Aorta (tissue), 5 donors: Measurements from ENCODE around the gene LMBR1. TPM values are rescaled to one million over a fixed set of nuclear protein-coding genes. Genes with fewer than 3 reads are reported as not detected.

Source experiments
- ATAC-seq: fragments of 200-7000 bp; cut with Tn5 transposase; one replicate; pipeline ENCODE4 v1.9.1; 2022; ENCODE audit warnings: moderate library complexity; ENCODE audit not compliant: low FRiP score
- DNase-seq, 2 donors: peaks; one replicate each; pipeline ENCODE4 v3.0.0-alpha.2; 2020
- H3K27ac ChIP-seq, 2 donors: one replicate each; pipeline ENCODE4 v1.5.1; 2013; ENCODE audit warnings: low read length in 2 of 2, mild to moderate bottlenecking in 2 of 2, moderate library complexity in 2 of 2, control low read depth in 1 of 2, inconsistent platforms in 1 of 2, low read depth in 1 of 2
- H3K27me3 ChIP-seq, 2 donors: one replicate each; pipeline ENCODE4 v1.6.1; 2013; ENCODE audit warnings: control low read depth in 1 of 2, low read length in 1 of 2, mild to moderate bottlenecking in 1 of 2, moderate library complexity in 1 of 2; ENCODE audit not compliant: insufficient read depth in 2 of 2, control insufficient read depth in 1 of 2
- H3K36me3 ChIP-seq, 2 donors: one replicate each; pipeline ENCODE4 v1.6.1; 2013; ENCODE audit warnings: control low read depth in 1 of 2, low read length in 1 of 2, mild to moderate bottlenecking in 1 of 2; ENCODE audit not compliant: insufficient read depth in 2 of 2, control insufficient read depth in 1 of 2
- H3K4me1 ChIP-seq, 2 donors: one replicate each; pipeline ENCODE4 v1.6.1; 2013; ENCODE audit warnings: low read length in 2 of 2, control low read depth in 1 of 2, mild to moderate bottlenecking in 1 of 2, moderate library complexity in 1 of 2; ENCODE audit not compliant: insufficient read depth in 2 of 2, control insufficient read depth in 1 of 2
- H3K4me3 ChIP-seq, 2 donors: one replicate each; pipeline ENCODE4 v1.5.1; 2013; ENCODE audit warnings: low read length in 2 of 2, control low read depth in 1 of 2, mild to moderate bottlenecking in 1 of 2
- H3K9me3 ChIP-seq: one replicate; pipeline ENCODE4 v1.6.1; 2013; ENCODE audit warnings: mild to moderate bottlenecking, low read length; ENCODE audit not compliant: control insufficient read depth
- WGBS, 2 donors: extraction: QIAGEN DNeasy Blood & Tissue Kit; methylation state at CpG; one replicate each; pipeline ENCODE4 v1.1.7; 2013; 5-methylcytosine and 5-hydroxymethylcytosine counted together
- intact Hi-C, 2 donors: fragments of 100-400 bp; cut with DNase I; formaldehyde crosslinking; loops; one replicate each; pipeline versions ENCODE4 v1.14.2 to v1.15.0; 2022
- polyA plus RNA-seq, 2 donors: library from polyadenylated mRNA; stranded (reverse); fragments of 200-250 nt; gene quantifications; one replicate each; pipeline ENCODE4 v1.2.3, GENCODE V29; 2013
- total RNA-seq, 2 donors: library from RNA; stranded (reverse); fragmentation: NEBNext Ultra II Directional; extraction: Animal tissue kit (Norgen Biotek cat#: 25700); gene quantifications; one replicate each; pipeline ENCODE4 v1.2.1, GENCODE V29; 2021
- donor health status: healthy with polysubstance abuse.
- donor health status: Bipolar disorder and iron deficiency.
- donor health status: DM: no; HTN: no; CAD: no.
- donor health status: DM: no; HTN: no; CAD: no.
- donor health status: DM: yes; HTN: yes; CAD: no.

LMBR1 gene
- total and polyA plus RNA-seq, 4 donors, result 9.5 to 63.8 (median 36.5) TPM

DNA sequence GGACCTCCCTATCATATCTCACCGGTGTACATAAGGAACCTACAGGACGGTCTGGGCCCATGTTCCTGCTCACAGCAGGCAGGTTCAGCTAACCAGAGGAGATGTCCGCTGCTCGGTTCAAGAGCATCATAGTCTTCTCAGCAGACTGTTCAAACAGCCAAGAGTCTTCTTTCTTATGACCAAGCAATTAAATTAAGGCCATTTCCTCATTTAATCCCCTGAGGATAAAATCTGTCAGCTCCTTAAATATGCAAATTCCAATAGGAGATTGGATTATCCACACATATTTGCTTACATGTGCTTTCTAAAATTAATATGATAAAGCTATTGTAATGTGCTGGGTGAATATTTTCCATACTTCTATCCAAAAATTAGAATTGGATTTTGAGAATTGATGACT, 59.7 kb downstream of the LMBR1 start:
- Histone ChIP-seq H3K4me3 (no peak overlapping the region), H3K27me3 (no peaks in the 10 kb centered on the region), H3K27ac (no peak overlapping the region), H3K36me3 (peaks cover 0 to 1% of the 10 kb centered on the region in 2 donors), H3K9me3 (no peaks in the 10 kb centered on the region), H3K4me1 (no peaks in the 10 kb centered on the region)
- DNase-seq (no peak), ATAC-seq (no peak)
- 96 to 97% methylated on average over 4 of the region's 4 CpGs for WGBS, 2 donors
- intact Hi-C loops, result no loop called here

DNA sequence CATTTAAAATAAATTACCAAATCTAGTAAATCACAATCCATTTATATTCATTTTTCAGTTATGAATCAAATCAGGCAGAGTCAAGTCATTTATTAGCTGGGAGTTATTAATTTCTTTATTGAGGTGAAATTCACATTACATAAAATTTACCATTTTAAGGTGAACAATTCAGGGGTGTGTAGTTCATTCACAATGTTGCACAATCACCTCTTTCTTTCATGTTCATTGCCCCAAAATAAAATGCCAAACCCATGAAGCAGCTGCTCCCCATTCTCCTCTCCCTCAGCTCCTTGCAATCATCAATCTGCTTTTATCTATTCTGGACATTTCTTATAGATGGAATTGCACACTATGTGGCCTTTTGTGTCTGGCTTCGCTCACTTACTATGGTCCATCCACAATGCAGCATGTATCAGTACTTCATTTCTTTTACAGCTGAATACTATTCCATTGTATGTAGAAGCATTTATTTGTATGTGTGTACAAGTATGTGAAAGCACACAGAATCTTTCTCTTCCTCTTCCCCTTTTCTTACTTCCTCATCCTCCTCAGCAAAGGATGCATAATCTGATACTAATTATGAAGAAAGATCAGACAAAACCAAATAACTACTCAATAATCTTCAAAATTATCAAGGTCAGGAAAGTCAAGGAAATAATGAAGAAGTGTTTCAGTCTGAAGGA, 60.6 kb downstream of the LMBR1 start:
- ATAC-seq (no peak), DNase-seq (no peak)
- WGBS, 2 donors, result 92 to 97% methylated on average over 1 of the region's 1 CpG

GRCh38 chr7:156829669-156830336, 63.2 kb downstream of the LMBR1 start:
- H3K4me1 ChIP-seq, result no peaks in the 10 kb centered on the region
- DNase-seq, result no peak
- 92 to 93% methylated on average over 6 of the region's 6 CpGs for WGBS, 2 donors
- intact Hi-C loops, result loop anchor here (10.0 kb wide), 2 partner anchors 1025 to 1035 kb away; no protein-coding TSS in a partner anchor
- no peaks in the 10 kb centered on the region for H3K9me3 ChIP-seq
- H3K27me3 ChIP-seq, result no peaks in the 10 kb centered on the region
- no peak overlapping the region for H3K27ac ChIP-seq
- peaks cover 0 to 1% of the 10 kb centered on the region in 2 donors for H3K36me3 ChIP-seq
- no peak for ATAC-seq
- H3K4me3 ChIP-seq, result no peak overlapping the region

More for the DNA sequence above, 60.6 kb downstream of the LMBR1 start:
- intact Hi-C loops, result no loop called here
- Histone ChIP-seq H3K27me3 (no peaks in the 10 kb centered on the region), H3K4me1 (no peaks in the 10 kb centered on the region), H3K27ac (no peak overlapping the region), H3K4me3 (no peak overlapping the region), H3K9me3 (no peaks in the 10 kb centered on the region), H3K36me3 (peaks cover 0 to 1% of the 10 kb centered on the region in 2 donors)

DNA sequence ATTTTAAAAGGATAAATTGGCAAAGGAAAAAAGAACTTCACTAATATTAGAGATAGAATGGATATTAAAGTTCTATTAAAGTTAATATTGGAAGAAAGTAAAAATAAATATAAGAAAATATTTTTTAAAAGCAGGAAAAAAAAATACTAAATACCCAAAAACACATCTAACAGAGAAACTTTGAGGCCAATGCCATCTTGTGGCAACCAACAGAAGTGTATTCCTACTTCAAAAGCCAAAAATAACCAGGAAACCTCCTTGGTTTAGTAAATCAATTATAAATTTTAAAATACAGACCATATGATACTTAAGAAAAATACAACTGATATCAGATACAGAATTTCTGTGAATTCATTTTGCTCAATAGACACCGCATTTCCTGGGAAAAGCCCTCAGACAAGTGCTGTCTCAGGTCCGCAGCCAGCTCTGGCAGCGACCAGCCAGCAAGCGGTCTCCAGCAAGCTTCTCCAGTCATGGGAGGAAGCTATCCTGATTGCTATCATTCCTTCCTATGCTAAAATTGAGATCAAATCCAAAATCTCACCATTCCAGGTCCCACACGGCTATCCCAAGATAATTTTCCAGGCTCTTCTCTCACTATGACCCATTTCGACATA, 65.3 kb downstream of the LMBR1 start:
- Histone ChIP-seq H3K9me3 (no peaks in the 10 kb centered on the region), H3K4me3 (no peak overlapping the region), H3K36me3 (peaks cover 0 to 1% of the 10 kb centered on the region in 2 donors), H3K27ac (no peak overlapping the region), H3K4me1 (no peaks in the 10 kb centered on the region), H3K27me3 (no peaks in the 10 kb centered on the region)
- ATAC-seq, result no peak
- no peak for DNase-seq
- intact Hi-C loops, result loop anchor here (10.0 kb wide), 2 partner anchors 1023 to 1033 kb away; no protein-coding TSS in a partner anchor
- 87 to 90% methylated on average over 6 of the region's 6 CpGs for WGBS, 2 donors

DNA sequence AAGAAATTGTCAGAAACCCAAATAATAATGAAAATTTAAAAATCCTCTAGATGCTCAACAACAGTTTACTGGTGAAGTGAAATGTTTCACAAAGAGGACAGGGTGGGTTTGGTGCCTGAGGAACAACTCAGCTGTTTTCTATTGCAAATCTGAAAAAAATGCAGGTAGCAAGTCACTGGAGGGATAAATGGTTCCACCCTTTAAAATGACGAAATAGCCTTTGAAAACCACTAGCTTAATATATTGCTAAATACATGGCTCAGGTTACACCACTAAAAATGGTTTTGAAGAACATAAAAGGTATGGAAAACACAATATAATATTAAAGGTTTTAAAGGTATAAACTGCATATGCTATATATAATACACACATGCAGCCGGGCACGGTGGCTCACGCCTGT, 69.5 kb downstream of the LMBR1 start:
- H3K27ac ChIP-seq, result no peak overlapping the region
- WGBS, 2 donors, result 98% methylated on average over 4 of the region's 4 CpGs
- intact Hi-C loops, result loop anchor here (10.0 kb wide), 2 partner anchors 1019 to 1029 kb away; no protein-coding TSS in a partner anchor
- ATAC-seq, result no peak
- no peaks in the 10 kb centered on the region for H3K27me3 ChIP-seq
- H3K9me3 ChIP-seq, result no peaks in the 10 kb centered on the region
- no peak overlapping the region for H3K4me3 ChIP-seq
- no peak for DNase-seq
- H3K36me3 ChIP-seq, result no peaks in the 10 kb centered on the region
- no peaks in the 10 kb centered on the region for H3K4me1 ChIP-seq

- DNase-seq (no peak), ATAC-seq (no peak)
- Histone ChIP-seq H3K27ac (no peak overlapping the region), H3K9me3 (no peaks in the 10 kb centered on the region), H3K27me3 (no peaks in the 10 kb centered on the region), H3K4me3 (no peak overlapping the region), H3K36me3 (no peaks in the 10 kb centered on the region), H3K4me1 (no peaks in the 10 kb centered on the region)
- intact Hi-C loops, result loop anchor here (10.0 kb wide), 2 partner anchors 1016 to 1026 kb away; no protein-coding TSS in a partner anchor
- 94 to 96% methylated on average over 8 of the region's 8 CpGs for WGBS, 2 donors
Observed at GRCh38 chr7:156820445-156821063, 72.4 kb downstream of the LMBR1 start.

GRCh38 chr7:156819733-156820295, 73.2 kb downstream of the LMBR1 start:
- Histone ChIP-seq H3K27me3 (no peaks in the 10 kb centered on the region), H3K4me3 (no peak overlapping the region), H3K9me3 (no peaks in the 10 kb centered on the region), H3K4me1 (no peaks in the 10 kb centered on the region), H3K36me3 (no peaks in the 10 kb centered on the region), H3K27ac (no peak overlapping the region)
- no peak for DNase-seq
- no peak for ATAC-seq
- intact Hi-C loops, result loop anchor here (10.0 kb wide), 2 partner anchors 1015 to 1025 kb away; no protein-coding TSS in a partner anchor
- 88 to 92% methylated on average over 5 of the region's 5 CpGs for WGBS, 2 donors

GRCh38 chr7:156818133-156818532, 74.8 kb downstream of the LMBR1 start:
- 84 to 92% methylated on average over 2 of the region's 2 CpGs for WGBS, 2 donors
- ATAC-seq, result no peak
- Histone ChIP-seq H3K36me3 (no peaks in the 10 kb centered on the region), H3K4me3 (no peak overlapping the region), H3K27me3 (no peaks in the 10 kb centered on the region), H3K27ac (no peak overlapping the region), H3K9me3 (no peaks in the 10 kb centered on the region), H3K4me1 (no peaks in the 10 kb centered on the region)
- no peak for DNase-seq
- intact Hi-C loops, result no loop called here
